ENCODE measurements around the gene MYH6. TPM values are rescaled to one million over a fixed set of nuclear protein-coding genes. Genes with fewer than 3 reads are reported as not detected.

MYH6 gene
- total RNA-seq, 1 experiment from 2014 or later = 0.07 TPM

- WGBS (ENCODE audit: extremely low coverage, insufficient read length, low lambda C conversion rate) = no CpG with 5 or more reads among the region's 1 CpG
- H3K14ac ChIP-seq (ENCODE audit: insufficient read depth, low read length) = no peak overlapping the region
- H2BK15ac ChIP-seq (ENCODE audit: low read depth, low read length) = no peak overlapping the region
- TF ChIP-seq, protein P1, sequence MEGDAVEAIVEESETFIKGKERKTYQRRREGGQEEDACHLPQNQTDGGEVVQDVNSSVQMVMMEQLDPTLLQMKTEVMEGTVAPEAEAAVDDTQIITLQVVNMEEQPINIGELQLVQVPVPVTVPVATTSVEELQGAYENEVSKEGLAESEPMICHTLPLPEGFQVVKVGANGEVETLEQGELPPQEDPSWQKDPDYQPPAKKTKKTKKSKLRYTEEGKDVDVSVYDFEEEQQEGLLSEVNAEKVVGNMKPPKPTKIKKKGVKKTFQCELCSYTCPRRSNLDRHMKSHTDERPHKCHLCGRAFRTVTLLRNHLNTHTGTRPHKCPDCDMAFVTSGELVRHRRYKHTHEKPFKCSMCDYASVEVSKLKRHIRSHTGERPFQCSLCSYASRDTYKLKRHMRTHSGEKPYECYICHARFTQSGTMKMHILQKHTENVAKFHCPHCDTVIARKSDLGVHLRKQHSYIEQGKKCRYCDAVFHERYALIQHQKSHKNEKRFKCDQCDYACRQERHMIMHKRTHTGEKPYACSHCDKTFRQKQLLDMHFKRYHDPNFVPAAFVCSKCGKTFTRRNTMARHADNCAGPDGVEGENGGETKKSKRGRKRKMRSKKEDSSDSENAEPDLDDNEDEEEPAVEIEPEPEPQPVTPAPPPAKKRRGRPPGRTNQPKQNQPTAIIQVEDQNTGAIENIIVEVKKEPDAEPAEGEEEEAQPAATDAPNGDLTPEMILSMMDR (conservative IDR thresholded peaks at IDR 0.05) = no peak
- no peak overlapping the region for H3K56ac ChIP-seq (ENCODE audit: insufficient read length, low read depth, low read length)
- H3K4me3 Mint-ChIP-seq = no peak overlapping the region
- no peaks in the 10 kb centered on the region for H3K23me2 ChIP-seq (ENCODE audit: insufficient read length, low read depth, low read length, poor library complexity, severe bottlenecking)
- no peak overlapping the region for H4K5ac ChIP-seq (ENCODE audit: insufficient read length, low read depth, low read length)
- H2AK5ac ChIP-seq (ENCODE audit: insufficient read length, low read length) = no peak overlapping the region
- H3K27ac Mint-ChIP-seq = no peak overlapping the region
- H3K23ac ChIP-seq (ENCODE audit: insufficient read length, low read depth, low read length) = no peak overlapping the region
- H2BK20ac ChIP-seq (ENCODE audit: low read depth, low read length, poor library complexity, severe bottlenecking) = no peak overlapping the region
- H3K4me2 ChIP-seq (ENCODE audit: insufficient read depth, insufficient read length, low read length) = no peak overlapping the region
- H3K4me1 Mint-ChIP-seq = peaks cover 11 to 12% of the 10 kb centered on the region in 2 experiments
- DNase-seq = no peak
- no peaks in the 10 kb centered on the region; the same call in 1 of the 2 replicates for H3K4me1 ChIP-seq (ENCODE audit: insufficient read depth, low read length)
- H4K91ac ChIP-seq (ENCODE audit: insufficient read length, low read depth, low read length) = no peak overlapping the region
- no peak overlapping the region for H2BK5ac ChIP-seq (ENCODE audit: insufficient read length, low read length)
- H3K27ac ChIP-seq (ENCODE audit: insufficient read length, low read depth, low read length) = no peak overlapping the region
- no peaks in the 10 kb centered on the region for H3K79me1 ChIP-seq (ENCODE audit: insufficient read depth, low read depth, low read length, poor library complexity, severe bottlenecking)
- no peaks in the 10 kb centered on the region for H3K9me3 ChIP-seq (ENCODE audit: control insufficient read depth, low read depth, low read length)
- no peak overlapping the region for H2AFZ ChIP-seq (ENCODE audit: low read length)
- no peaks in the 10 kb centered on the region for H3K27me3 ChIP-seq (ENCODE audit: insufficient read depth, low read length)
- peaks cover 32% of the 10 kb centered on the region for H3K27me3 Mint-ChIP-seq (ENCODE audit: low read depth)
- H3T11ph ChIP-seq (ENCODE audit: low read length) = no peak overlapping the region
- no peak overlapping the region for H3K4ac ChIP-seq (ENCODE audit: low read depth, low read length)
- no peak overlapping the region for H4K8ac ChIP-seq (replicated peaks; ENCODE audit: insufficient read length, low read depth, low read length)
- H3K36me3 Mint-ChIP-seq (ENCODE audit: insufficient read depth in 1 of 3, low read depth in 3 of 3) = peaks cover 1 to 11% (median 9%) of the 10 kb centered on the region in 3 experiments
- H4K20me1 ChIP-seq (ENCODE audit: control insufficient read depth, insufficient read depth, insufficient read length) = no peaks in the 10 kb centered on the region
- no peak overlapping the region for H2BK120ac ChIP-seq (ENCODE audit: low read depth, low read length, poor library complexity, severe bottlenecking)
- no peak overlapping the region for H3K9ac ChIP-seq (ENCODE audit: extremely low read depth, insufficient read length, low read length)
- H3K9me3 Mint-ChIP-seq = peaks cover 39 to 47% of the 10 kb centered on the region in 2 experiments
- no peak overlapping the region for H3K18ac ChIP-seq (ENCODE audit: insufficient read length, low read depth, low read length)
- H3K79me2 ChIP-seq (ENCODE audit: insufficient read depth, low read length) = no peaks in the 10 kb centered on the region
- no peak overlapping the region for H2BK12ac ChIP-seq (ENCODE audit: insufficient read length, low read depth, low read length)
These were observed 68.4 kb downstream of the MYH6 start for GRCh38 chr14:23339506-23340268.
